Upper lobe of left lung (tissue), 6 donors: ENCODE data around the gene NKAIN4. TPM values are rescaled to one million over a fixed set of nuclear protein-coding genes. Genes with fewer than 3 reads are reported as not detected.

ENCODE experiments used
- ATAC-seq, 2 donors: fragments of 200-7000 bp; cut with Tn5 transposase; one replicate each; pipeline ENCODE4 v1.9.1; 2022; ENCODE audit warnings: mild to moderate bottlenecking in 2 of 2, moderate library complexity in 2 of 2; ENCODE audit not compliant: low FRiP score in 2 of 2
- DNase-seq, 2 donors: peaks; one replicate each; pipeline ENCODE4 v3.0.0-alpha.2; 2019 to 2020
- H3K27ac ChIP-seq, 4 donors: fragments of 200-600 bp; sonication (generic); one replicate each; pipeline ENCODE4 v1.5.1; 2016 to 2019
- H3K27me3 ChIP-seq, 4 donors: fragments of 200-600 bp; sonication (generic); one replicate each; pipeline ENCODE4 v1.5.1; 2017 to 2019
- H3K36me3 ChIP-seq, 4 donors: fragments of 200-600 bp; sonication (generic); one replicate each; pipeline ENCODE4 v1.5.1; 2016 to 2019
- H3K4me1 ChIP-seq, 4 donors: fragments of 200-600 bp; sonication (generic); one replicate each; pipeline ENCODE4 v1.5.1; 2018 to 2019
- H3K4me3 ChIP-seq, 4 donors: fragments of 200-600 bp; sonication (generic); one replicate each; pipeline ENCODE4 v1.5.1; 2017 to 2019; ENCODE audit warnings: mild to moderate bottlenecking in 2 of 4, moderate library complexity in 1 of 4
- H3K9me3 ChIP-seq, 4 donors: fragments of 200-600 bp; sonication (generic); one replicate each; pipeline ENCODE4 v1.5.1; 2018 to 2019
- CTCF ChIP-seq, 6 experiments: fragments of 450-650 bp in 4 of 6; fragments of 200-600 bp in 2 of 6; sonication (generic) in 2 of 6; IDR thresholded peaks; one replicate each; pipeline ENCODE4 v1.5.1; 2016 to 2019; ENCODE audit warnings: antibody characterized with exemption in 6 of 6
- EP300 ChIP-seq, 4 donors: sonication (generic); formaldehyde crosslinking; IDR thresholded peaks; one replicate each; pipeline ENCODE4 v1.5.1; 2017; ENCODE audit warnings: antibody characterized with exemption in 4 of 4, control low read depth in 2 of 4
- POLR2A ChIP-seq, 4 donors: fragments of 450-650 bp; IDR thresholded peaks; one replicate each; pipeline ENCODE4 v1.5.1; 2016 to 2017; ENCODE audit warnings: antibody characterized with exemption in 4 of 4, mild to moderate bottlenecking in 2 of 4
- POLR2AphosphoS5 ChIP-seq, 2 donors: sonication (generic); formaldehyde crosslinking; IDR thresholded peaks; one replicate each; pipeline ENCODE4 v1.5.1; 2017; ENCODE audit warnings: antibody characterized with exemption in 2 of 2
- WGBS, 2 donors: methylation state at CpG; one replicate each; pipeline ENCODE4 v1.1.5; 2017 to 2018; 5-methylcytosine and 5-hydroxymethylcytosine counted together
- total RNA-seq, 6 donors: library from RNA; depleted of rRNA in 4 of 6; stranded (reverse); fragments of >200 nt in 4 of 6; gene quantifications; one replicate each; pipeline versions ENCODE4 v1.1.0 to v1.2.1, GENCODE V29; 2016 to 2021
- donor health status: DM: no; HTN: no; CAD: no; lungs with moderate emphysema.
- donor health status: DM: no; HTN: yes; CAD: no; lungs with severe emphysema.

NKAIN4 gene
- total RNA-seq, 6 donors from 2014 or later: 0.17 TPM; not detected in 5

- Histone ChIP-seq H3K4me1 (no peaks in the 10 kb centered on the region), H3K27me3 (no peaks in the 10 kb centered on the region), H3K4me3 (peak overlapping the region in 1 of 4 donors; percentile 4), H3K9me3 (no peaks in the 10 kb centered on the region), H3K36me3 (peaks cover 7 to 100% (median 87%) of the 10 kb centered on the region in 4 donors), H3K27ac (no peak overlapping the region)
- ATAC-seq (no peak), DNase-seq (peak in 1 of 2 donors; percentile 69)
- 58 to 86% methylated on average over 6 to 14 of the region's 14 CpGs for WGBS, 2 donors
- TF ChIP-seq POLR2AphosphoS5 (IDR thresholded peaks at IDR 0.05) (no peak), POLR2A (IDR thresholded peaks at IDR 0.05) (no peak), EP300 (IDR thresholded peaks at IDR 0.05) (no peak), CTCF (IDR thresholded peaks at IDR 0.05) (no peak)
These were observed 29.8 kb upstream of the NKAIN4 start for GRCh38 chr20:63284083-63284440.

DNA sequence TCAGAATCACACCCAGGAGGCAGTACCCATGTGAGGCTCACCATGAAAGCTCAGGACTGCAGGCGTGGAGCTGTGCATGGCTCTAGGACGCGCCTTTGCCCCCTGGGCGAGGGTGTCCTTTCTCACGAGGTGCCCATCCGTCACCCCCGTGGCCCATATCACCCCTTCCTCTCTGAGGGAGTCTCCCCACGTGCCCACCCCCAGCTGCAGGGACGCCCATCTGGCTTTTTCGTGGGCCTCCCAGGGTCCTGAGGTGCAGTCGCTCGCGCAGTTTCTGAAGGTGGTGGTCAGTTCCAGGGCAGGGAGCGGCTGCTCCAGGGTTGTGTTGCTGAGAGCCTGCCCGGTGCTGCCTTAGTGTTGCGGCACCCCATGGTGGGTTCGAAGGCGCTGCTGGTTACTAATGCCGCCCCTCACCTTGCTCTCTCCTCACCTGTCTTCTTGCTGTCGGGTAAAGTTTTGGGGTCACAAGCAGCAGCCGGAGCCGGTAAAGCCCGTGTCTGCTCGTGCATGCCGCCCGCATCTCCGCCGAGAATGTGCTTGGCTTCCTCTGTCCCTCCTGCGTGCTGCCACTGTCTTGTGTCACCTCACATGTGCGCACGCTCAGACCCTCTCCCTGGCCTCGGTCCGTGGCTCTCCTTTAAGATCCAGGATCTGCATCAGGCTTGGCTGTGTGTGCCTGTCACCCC, 29.3 kb upstream of the NKAIN4 start:
- Histone ChIP-seq H3K36me3 (peaks cover 10 to 100% (median 88%) of the 10 kb centered on the region in 4 donors), H3K4me3 (no peak overlapping the region), H3K9me3 (no peaks in the 10 kb centered on the region), H3K27me3 (no peaks in the 10 kb centered on the region), H3K27ac (no peak overlapping the region), H3K4me1 (no peaks in the 10 kb centered on the region)
- DNase-seq (peak in 1 of 2 donors; percentile 64), ATAC-seq (no peak)
- TF ChIP-seq EP300 (IDR thresholded peaks at IDR 0.05) (no peak), CTCF (IDR thresholded peaks at IDR 0.05) (no peak), POLR2AphosphoS5 (IDR thresholded peaks at IDR 0.05) (no peak), POLR2A (IDR thresholded peaks at IDR 0.05) (no peak)
- WGBS, 2 donors: 95 to 97% methylated on average over 26 to 33 of the region's 33 CpGs

GRCh38 chr20:63282946-63283345, 28.7 kb upstream of the NKAIN4 start:
- no peak overlapping the region for H3K27ac ChIP-seq
- 94 to 95% methylated on average over 13 to 17 of the region's 17 CpGs for WGBS, 2 donors
- DNase-seq: peak in 1 of 2 donors; percentile 81
- no peaks in the 10 kb centered on the region for H3K9me3 ChIP-seq
- TF ChIP-seq POLR2A (IDR thresholded peaks at IDR 0.05): no peak
- no peak for TF ChIP-seq CTCF (IDR thresholded peaks at IDR 0.05)
- no peak for TF ChIP-seq POLR2AphosphoS5 (IDR thresholded peaks at IDR 0.05)
- TF ChIP-seq EP300 (IDR thresholded peaks at IDR 0.05): no peak
- H3K4me1 ChIP-seq: no peaks in the 10 kb centered on the region
- H3K4me3 ChIP-seq: no peak overlapping the region
- H3K27me3 ChIP-seq: no peaks in the 10 kb centered on the region
- H3K36me3 ChIP-seq: peaks cover 9 to 100% (median 89%) of the 10 kb centered on the region in 4 donors
- ATAC-seq: no peak

GRCh38 chr20:63281742-63282665, 27.7 kb upstream of the NKAIN4 start:
- H3K27me3 ChIP-seq: no peaks in the 10 kb centered on the region
- DNase-seq (peak in 1 of 2 donors; percentile 82), ATAC-seq (no peak)
- no peak overlapping the region for H3K27ac ChIP-seq
- whole genome bisulfite sequencing, 2 donors: 93% methylated on average over 36 to 38 of the region's 38 CpGs
- no peak overlapping the region for H3K4me3 ChIP-seq
- peaks cover 9 to 100% (median 90%) of the 10 kb centered on the region in 4 donors for H3K36me3 ChIP-seq
- H3K4me1 ChIP-seq: no peaks in the 10 kb centered on the region
- H3K9me3 ChIP-seq: no peaks in the 10 kb centered on the region
- TF ChIP-seq POLR2AphosphoS5 (IDR thresholded peaks at IDR 0.05): no peak
- TF ChIP-seq POLR2A (IDR thresholded peaks at IDR 0.05): no peak
- TF ChIP-seq CTCF (IDR thresholded peaks at IDR 0.05): no peak
- TF ChIP-seq EP300 (IDR thresholded peaks at IDR 0.05): no peak
